Type B pancreatic cell (in vitro differentiated cells): ENCODE results near the gene CTSC. TPM values are rescaled to one million over a fixed set of nuclear protein-coding genes. Genes with fewer than 3 reads are reported as not detected.

Experiments
- DNase-seq: peaks from one replicate; pipeline ENCODE4 v3.0.0; 2021; ENCODE audit warnings: mixed read lengths; ENCODE audit not compliant: unreplicated experiment; ENCODE audit errors: extremely low spot score
- H3K27ac Mint-ChIP-seq: 2 replicates; pipeline ENCODE4 v1.8.0; 2021; ENCODE audit warnings: mild to moderate bottlenecking, mixed read lengths
- H3K27me3 Mint-ChIP-seq: 2 replicates; pipeline ENCODE4 v1.8.0; 2021; ENCODE audit warnings: mixed read lengths
- H3K36me3 Mint-ChIP-seq: 2 replicates; pipeline ENCODE4 v1.8.0; 2021; ENCODE audit warnings: mixed read lengths
- H3K4me1 Mint-ChIP-seq: one replicate; pipeline ENCODE4 v1.8.0; 2021; ENCODE audit warnings: mixed read lengths; ENCODE audit not compliant: unreplicated experiment
- H3K4me3 Mint-ChIP-seq: 2 replicates; pipeline ENCODE4 v1.8.0; 2021; ENCODE audit warnings: mild to moderate bottlenecking, mixed read lengths
- H3K9me3 Mint-ChIP-seq: 2 replicates; pipeline ENCODE4 v1.8.0; 2021; ENCODE audit warnings: mixed read lengths
- CTCF ChIP-seq: fragments of 200-600 bp; sonication (generic); conservative IDR thresholded peaks from 2 replicates; pipeline ENCODE4 v1.5.0; 2021; ENCODE audit warnings: antibody characterized with exemption, mild to moderate bottlenecking
- total RNA-seq: library from RNA; stranded (reverse); gene quantifications from 2 replicates; pipeline ENCODE4 v1.2.1, GENCODE V29; 2021; ENCODE audit warnings: low replicate concordance

Gene CTSC
- total RNA-seq, 1 donor from 2014 or later: 155 TPM

DNA sequence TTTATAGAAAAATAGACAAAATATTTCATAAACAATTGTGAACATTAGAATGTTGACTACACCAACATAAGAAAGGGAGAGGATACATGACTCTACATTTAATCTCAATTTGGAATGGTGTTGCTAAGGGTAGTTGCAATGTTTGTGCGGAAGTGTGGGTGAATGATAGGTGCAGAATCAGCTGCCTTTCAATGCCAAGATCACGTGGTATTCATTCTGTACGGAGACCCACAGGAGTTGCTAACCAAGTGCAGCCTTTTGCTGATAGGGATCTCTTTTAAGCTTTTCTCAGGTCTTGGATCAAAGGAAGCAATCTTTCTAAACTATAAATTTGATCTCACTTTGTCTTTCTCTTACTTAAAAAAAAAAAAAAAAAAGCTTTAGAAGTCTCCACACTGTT is 29.8 kb upstream of the CTSC start:
- DNase-seq: no peak
- H3K27me3 Mint-ChIP-seq: no peaks in the 10 kb centered on the region
- no peak overlapping the region for H3K27ac Mint-ChIP-seq
- no peaks in the 10 kb centered on the region for H3K36me3 Mint-ChIP-seq
- TF ChIP-seq CTCF: no peak
- H3K4me1 Mint-ChIP-seq: peaks cover 6% of the 10 kb centered on the region
- no peak overlapping the region for H3K4me3 Mint-ChIP-seq
- H3K9me3 Mint-ChIP-seq: no peaks in the 10 kb centered on the region

DNA sequence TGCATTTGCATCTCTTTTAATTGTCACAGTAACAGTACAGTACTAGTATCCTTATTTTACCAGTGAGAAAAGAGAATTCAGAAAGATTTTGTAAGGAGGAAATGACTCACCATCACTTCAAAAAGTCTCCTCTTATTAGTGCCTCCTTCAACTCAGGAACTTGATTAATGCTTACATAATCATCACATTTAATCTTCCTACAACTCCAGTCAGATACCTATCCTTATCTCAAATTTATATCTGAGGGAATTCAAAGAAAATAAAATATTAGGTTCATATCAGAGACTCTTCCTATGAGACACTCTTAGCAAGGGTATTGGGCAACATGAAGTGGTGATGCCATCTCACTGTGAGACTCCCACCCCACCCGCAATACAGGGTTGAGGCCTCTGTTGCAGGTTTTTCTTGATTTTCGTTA is 26.1 kb upstream of the CTSC start:
- TF ChIP-seq CTCF: no peak
- no peaks in the 10 kb centered on the region for H3K9me3 Mint-ChIP-seq
- no peaks in the 10 kb centered on the region for H3K4me1 Mint-ChIP-seq
- H3K27me3 Mint-ChIP-seq: no peaks in the 10 kb centered on the region
- no peaks in the 10 kb centered on the region for H3K36me3 Mint-ChIP-seq
- peak overlapping the region; percentile 0 for H3K4me3 Mint-ChIP-seq
- DNase-seq: no peak
- H3K27ac Mint-ChIP-seq: peak overlapping the region; percentile 80

GRCh38 chr11:88363004-88363403 is 25.5 kb upstream of the CTSC start:
- no peak for TF ChIP-seq CTCF
- H3K9me3 Mint-ChIP-seq: no peaks in the 10 kb centered on the region
- H3K4me1 Mint-ChIP-seq: peaks cover under 1% of the 10 kb centered on the region
- no peak overlapping the region for H3K4me3 Mint-ChIP-seq
- H3K27me3 Mint-ChIP-seq: no peaks in the 10 kb centered on the region
- no peaks in the 10 kb centered on the region for H3K36me3 Mint-ChIP-seq
- no peak for DNase-seq
- H3K27ac Mint-ChIP-seq: no peak overlapping the region

- Mint-ChIP-seq H3K4me3 (no peak overlapping the region), H3K4me1 (peaks cover 5% of the 10 kb centered on the region), H3K36me3 (no peaks in the 10 kb centered on the region), H3K9me3 (no peaks in the 10 kb centered on the region), H3K27ac (no peak overlapping the region), H3K27me3 (no peaks in the 10 kb centered on the region)
- no peak for TF ChIP-seq CTCF
- DNase-seq: no peak
Measured at GRCh38 chr11:88360141-88360540, 22.6 kb upstream of the CTSC start.

GRCh38 chr11:88359541-88359940 is 22.0 kb upstream of the CTSC start:
- no peak overlapping the region for H3K27ac Mint-ChIP-seq
- no peaks in the 10 kb centered on the region for H3K27me3 Mint-ChIP-seq
- H3K4me1 Mint-ChIP-seq: peaks cover 5% of the 10 kb centered on the region
- TF ChIP-seq CTCF: no peak
- no peaks in the 10 kb centered on the region for H3K36me3 Mint-ChIP-seq
- no peak for DNase-seq
- no peak overlapping the region for H3K4me3 Mint-ChIP-seq
- no peaks in the 10 kb centered on the region for H3K9me3 Mint-ChIP-seq

GRCh38 chr11:88359114-88359513 is 21.6 kb upstream of the CTSC start:
- H3K36me3 Mint-ChIP-seq: no peaks in the 10 kb centered on the region
- H3K27me3 Mint-ChIP-seq: no peaks in the 10 kb centered on the region
- no peak for DNase-seq
- H3K27ac Mint-ChIP-seq: no peak overlapping the region
- TF ChIP-seq CTCF: no peak
- no peaks in the 10 kb centered on the region for H3K9me3 Mint-ChIP-seq
- peaks cover 5% of the 10 kb centered on the region for H3K4me1 Mint-ChIP-seq
- H3K4me3 Mint-ChIP-seq: no peak overlapping the region
